ENCODE data around the gene C12orf50. TPM values are rescaled to one million over a fixed set of nuclear protein-coding genes. Genes with fewer than 3 reads are reported as not detected.
"Not testable (repeated sequence)": the region's sequence is repeated elsewhere in the genome, so short reads cannot be mapped to it uniquely, and the experiment has no call there.

C12orf50 gene, protein sequence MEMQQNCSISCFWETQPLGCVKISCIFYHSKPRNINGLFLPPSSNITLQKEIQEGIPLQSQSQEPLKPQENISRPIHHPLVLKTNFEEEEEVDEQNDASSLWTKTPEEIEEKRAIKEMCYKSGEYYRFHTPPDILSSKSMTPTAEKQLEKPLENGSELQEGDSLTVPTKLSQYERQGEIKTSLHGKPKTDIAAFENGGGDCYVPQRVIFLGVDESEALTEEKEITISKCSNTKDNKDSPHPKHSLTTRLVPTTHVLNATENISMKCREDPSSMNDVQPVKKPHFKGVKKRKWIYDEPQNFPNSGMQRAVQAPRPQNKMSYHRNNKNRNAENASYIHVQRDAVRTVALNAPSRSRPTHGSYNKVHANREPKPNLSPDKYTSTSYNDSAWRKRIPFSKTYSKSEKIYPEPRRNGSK
- total RNA-seq = not detected

GRCh38 chr12:88029093-88029665 is at the start of gene C12orf50:
C12orf50 (minus strand) TSS chr12:88029401; CDS start chr12:88026962, 2,439 bp downstream.
- no peak for DNase-seq (ENCODE audit: low read depth in 2 of 3, low spot score in 2 of 3)

- DNase-seq (ENCODE audit: low read depth in 2 of 3, low spot score in 2 of 3) = no peak
Observed at GRCh38 chr12:88067301-88067700, 38.1 kb upstream of the C12orf50 start.

DNA sequence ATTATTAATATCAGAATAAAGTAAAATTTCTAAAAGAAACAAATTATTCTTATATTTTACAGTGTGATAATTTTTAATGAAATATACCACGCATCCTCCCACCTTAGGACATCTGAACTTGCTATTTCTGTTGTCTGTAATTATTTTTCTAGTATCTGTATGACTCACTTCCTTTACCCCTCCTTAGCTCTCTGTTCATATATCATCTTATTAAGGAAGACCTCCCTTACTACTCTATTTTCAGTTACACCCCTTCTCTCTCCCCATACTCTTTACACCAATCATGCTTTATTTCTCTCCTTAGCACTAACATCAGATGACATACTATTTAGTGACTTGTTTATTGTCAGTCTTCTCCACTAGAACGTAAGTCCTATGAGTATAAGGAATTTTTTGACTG is 34.2 kb upstream of the C12orf50 start:
- no peak for DNase-seq (ENCODE audit: low read depth in 2 of 3, low spot score in 2 of 3)

GRCh38 chr12:88062474-88062873 is 33.3 kb upstream of the C12orf50 start:
- peak in 2 of 3 donors; percentile 8 to 70 for DNase-seq (ENCODE audit: low read depth in 2 of 3, low spot score in 2 of 3)

- no peak for DNase-seq (ENCODE audit: low read depth in 2 of 3, low spot score in 2 of 3)
Observed at GRCh38 chr12:88058719-88059077, 29.5 kb upstream of the C12orf50 start.

- no peak for DNase-seq (ENCODE audit: low read depth in 2 of 3, low spot score in 2 of 3)
Observed at GRCh38 chr12:88057994-88058718, 29.0 kb upstream of the C12orf50 start.

DNA sequence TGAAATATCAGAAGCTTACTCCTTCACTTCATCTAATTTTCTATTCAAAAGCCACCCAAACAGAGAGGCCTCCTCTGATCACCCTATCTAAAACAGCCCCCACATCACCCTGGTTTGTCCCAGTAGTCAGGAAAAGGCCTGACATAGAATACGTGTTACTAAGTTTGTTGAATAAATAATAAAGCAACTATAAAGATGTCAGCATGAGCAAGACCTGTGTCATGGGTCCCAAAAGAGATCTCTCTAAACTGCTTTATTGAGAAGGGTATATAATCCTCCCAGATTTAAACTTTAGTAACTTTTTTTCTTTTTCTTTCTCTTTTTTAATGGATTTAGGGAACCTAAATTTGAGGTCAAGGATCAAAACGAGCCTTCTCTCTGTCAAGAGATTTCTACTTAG is 27.4 kb upstream of the C12orf50 start:
- no peak for DNase-seq (ENCODE audit: low read depth in 2 of 3, low spot score in 2 of 3)

DNA sequence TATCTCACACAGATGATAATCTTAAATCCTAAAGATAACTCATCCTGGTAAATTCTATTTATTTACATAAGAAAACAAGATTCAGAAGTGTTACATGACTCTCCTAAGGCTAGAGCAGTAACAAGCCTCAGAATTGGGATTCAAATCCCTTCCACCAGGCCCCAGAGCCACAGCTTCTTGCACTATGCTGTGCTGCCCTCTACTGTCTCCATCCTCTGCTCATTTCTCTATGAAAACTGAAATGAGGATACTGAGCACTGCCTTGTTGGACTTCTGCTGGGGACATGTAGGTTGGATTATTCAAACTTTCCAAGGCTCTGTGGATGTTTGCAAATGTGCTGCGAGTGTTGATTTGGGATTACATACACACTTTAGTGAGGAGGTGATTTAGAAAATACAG is 23.5 kb upstream of the C12orf50 start:
- DNase-seq (ENCODE audit: low read depth in 2 of 3, low spot score in 2 of 3) = peak in 1 of 3 donors; percentile 20

DNA sequence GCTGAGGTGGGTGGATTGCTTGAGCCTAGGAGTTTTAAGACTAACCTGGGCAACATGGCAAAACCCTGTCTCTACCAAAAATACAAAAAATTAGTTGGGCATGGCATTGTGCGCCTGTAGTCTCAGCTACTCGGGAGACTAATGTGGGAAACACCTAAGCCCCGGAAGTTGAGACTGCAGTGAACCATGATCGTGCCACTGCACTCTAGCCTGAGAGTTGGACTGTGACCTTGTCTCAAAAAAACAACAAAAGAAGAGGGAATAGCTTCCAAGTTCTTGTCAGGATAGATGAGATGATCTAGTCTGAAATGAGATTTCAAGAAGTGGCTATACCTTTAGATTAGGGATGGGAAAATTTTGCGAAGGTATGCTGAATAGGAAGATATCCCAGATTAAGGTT is 14.8 kb upstream of the C12orf50 start:
- DNase-seq (ENCODE audit: low read depth in 2 of 3, low spot score in 2 of 3) = no peak

- DNase-seq (ENCODE audit: low read depth in 2 of 3, low spot score in 2 of 3) = no peak
Observed at GRCh38 chr12:88037770-88038169, 8.6 kb upstream of the C12orf50 start.

GRCh38 chr12:88036353-88036965 is 7.3 kb upstream of the C12orf50 start:
- no peak for DNase-seq (ENCODE audit: low read depth in 2 of 3, low spot score in 2 of 3)

DNA sequence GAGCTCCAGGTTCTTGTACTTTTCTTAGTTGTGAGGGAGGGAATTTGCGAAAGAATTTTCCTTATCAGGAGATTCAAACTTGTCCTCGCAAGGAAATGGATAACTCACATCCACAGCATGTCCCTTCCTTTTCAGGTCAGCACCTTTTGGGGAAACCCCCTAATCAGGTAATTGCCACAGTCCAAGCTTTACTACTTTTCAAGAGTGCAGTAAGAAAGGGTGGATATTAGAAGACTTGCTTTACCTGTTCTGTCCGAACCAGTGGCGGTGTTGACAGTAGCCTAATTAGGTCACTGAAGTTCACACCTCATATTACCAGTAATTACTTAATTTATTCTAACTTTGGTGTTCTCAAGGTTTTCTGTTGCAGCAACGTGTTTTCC is 6.7 kb upstream of the C12orf50 start:
- peak in 1 of 3 donors; percentile 6 for DNase-seq (ENCODE audit: low read depth in 2 of 3, low spot score in 2 of 3)

DNA sequence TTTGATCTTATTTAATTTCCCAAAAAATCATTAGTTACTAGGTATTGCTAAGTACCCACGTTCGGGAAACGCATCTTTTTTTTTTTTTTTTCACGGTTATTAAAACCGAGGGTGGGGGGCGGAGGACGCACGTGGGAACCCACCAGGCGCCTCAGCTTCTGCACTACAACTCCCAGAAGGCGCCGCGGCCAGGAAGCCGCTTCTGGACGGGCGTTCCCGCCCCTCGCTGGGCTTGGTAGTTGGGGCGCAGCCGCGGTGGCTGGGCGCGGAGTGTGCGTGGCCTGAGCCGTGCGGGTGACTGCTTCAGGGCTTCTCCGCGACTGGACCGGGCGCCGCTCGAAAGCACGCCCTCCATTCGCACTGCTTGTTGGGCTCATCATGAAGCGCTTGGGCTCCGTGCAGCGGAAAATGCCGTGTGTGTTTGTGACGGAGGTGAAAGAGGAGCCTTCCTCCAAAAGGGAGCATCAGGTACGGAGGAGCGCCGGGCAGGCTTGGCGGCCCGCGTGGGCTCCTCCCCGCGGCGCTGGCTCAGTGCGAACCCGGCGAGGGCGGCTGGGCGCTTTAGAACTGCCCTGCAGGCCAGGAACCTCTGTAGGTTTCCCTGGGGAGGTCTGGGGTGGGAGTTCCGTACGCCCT is 6.2 kb upstream of the C12orf50 start:
- peak; percentile 63 to 90 (median 84) for DNase-seq (ENCODE audit: low read depth in 2 of 3, low spot score in 2 of 3)

- DNase-seq (ENCODE audit: low read depth in 2 of 3, low spot score in 2 of 3) = not testable (repeated sequence)
Observed at GRCh38 chr12:88031161-88031560, 2.0 kb upstream of the C12orf50 start.

GRCh38 chr12:88026196-88026595 is 3.0 kb downstream of the C12orf50 start:
- no peak for DNase-seq (ENCODE audit: low read depth in 2 of 3, low spot score in 2 of 3)

GRCh38 chr12:88017964-88018363 is 11.2 kb downstream of the C12orf50 start:
- DNase-seq (ENCODE audit: low read depth in 2 of 3, low spot score in 2 of 3) = no peak

GRCh38 chr12:88015825-88016224 is 13.4 kb downstream of the C12orf50 start:
- no peak for DNase-seq (ENCODE audit: low read depth in 2 of 3, low spot score in 2 of 3)

DNA sequence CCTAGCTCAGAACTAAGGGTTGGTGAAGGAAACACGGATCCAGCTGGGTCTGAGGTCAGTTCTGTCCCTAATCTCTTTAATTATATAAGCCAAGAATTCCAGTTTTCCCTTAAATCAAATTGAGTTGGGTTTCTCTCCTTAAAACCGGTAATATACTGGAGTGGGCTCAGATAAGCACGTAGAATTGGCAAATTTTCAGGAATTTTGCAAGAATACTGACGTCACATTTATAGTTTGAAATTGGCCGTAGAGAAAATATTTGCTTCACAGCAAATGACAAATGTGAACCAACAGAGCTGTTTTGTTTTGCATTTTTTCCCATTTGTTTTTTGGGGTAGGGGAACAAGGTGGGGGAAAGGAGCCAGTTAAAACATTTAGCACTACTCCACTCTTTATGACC is 17.4 kb downstream of the C12orf50 start:
- no peak for DNase-seq (ENCODE audit: low read depth in 2 of 3, low spot score in 2 of 3)

DNA sequence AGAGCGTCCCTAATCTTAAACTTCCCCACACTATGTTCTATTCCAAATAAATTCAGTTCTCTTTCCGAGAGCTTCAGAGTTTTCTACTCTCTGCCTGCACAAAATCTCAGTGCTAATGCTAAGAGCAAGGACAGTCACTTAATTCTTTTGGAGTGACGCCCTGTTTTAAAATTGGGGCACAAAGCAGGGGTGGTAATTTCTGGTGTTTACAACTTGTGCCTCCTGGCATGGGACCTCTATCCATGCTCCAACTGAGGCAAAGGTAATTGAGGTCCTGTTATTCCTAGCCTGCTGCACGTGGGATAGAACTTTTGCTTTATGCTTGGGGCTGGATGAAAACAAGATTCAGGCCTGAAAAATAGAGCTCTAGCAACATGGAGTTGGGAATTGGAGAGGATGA is 22.9 kb downstream of the C12orf50 start:
- DNase-seq (ENCODE audit: low read depth in 2 of 3, low spot score in 2 of 3) = no peak

DNA sequence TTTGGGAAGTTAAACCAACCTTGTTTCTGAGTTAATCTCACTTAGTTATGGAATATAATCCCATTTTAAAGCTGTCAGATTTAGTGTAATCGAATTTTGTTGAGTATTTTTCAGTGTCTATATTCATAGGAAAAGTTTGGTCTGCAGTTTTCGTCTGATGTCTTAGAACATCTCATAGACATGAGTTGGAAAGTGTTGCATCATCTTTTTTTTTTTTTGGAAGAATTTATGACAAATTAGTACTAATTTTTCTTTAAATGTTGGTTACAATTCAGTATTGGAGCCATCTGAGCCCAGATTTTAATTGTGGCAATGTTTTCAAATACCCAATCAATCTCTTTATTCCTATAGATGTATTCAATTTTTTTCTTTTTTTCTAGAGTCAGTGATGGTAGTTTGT is 27.9 kb downstream of the C12orf50 start:
- no peak for DNase-seq (ENCODE audit: low read depth in 2 of 3, low spot score in 2 of 3)
